Measurements from ENCODE around the gene DCTN4. TPM values are rescaled to one million over a fixed set of nuclear protein-coding genes. Genes with fewer than 3 reads are reported as not detected.

DCTN4 gene
- total RNA-seq, 2 experiments from 2014 or later: 31.7 to 49.0 TPM

- ATAC-seq (no peak), DNase-seq (no peak)
- peak overlapping the region; percentile 45 for H3K27ac Mint-ChIP-seq
- H3K36me3 Mint-ChIP-seq (ENCODE audit: low read depth): peaks cover 24% of the 10 kb centered on the region
- no peak overlapping the region for H3K4me3 Mint-ChIP-seq
- intact Hi-C loops (cut with DNase I, micrococcal nuclease): loop anchor here in 1 of 2 experiments (10.0 kb wide), 1 partner anchor 297 kb away; the partner anchor contains the start of gene TNIP1
- no peaks in the 10 kb centered on the region for H3K27me3 Mint-ChIP-seq
- peaks cover 76% of the 10 kb centered on the region for H3K4me1 Mint-ChIP-seq
- CTCF ChIA-PET: interaction anchor here (0.7 to 1.9 kb wide), 8 partner anchors 9 to 367 kb away, joined by 3 to 11 read pairs (median 4); partner anchors contain the start of genes DCTN4, IRGM, RBM22 and SMIM3
- POLR2A ChIA-PET: no interaction called here
- peaks cover 4% of the 10 kb centered on the region for H3K9me3 Mint-ChIP-seq (ENCODE audit: low read depth)
Measured at GRCh38 chr5:150787656-150788055, 28.8 kb upstream of the DCTN4 start.

- ATAC-seq: no peak
- DNase-seq: no peak
- Mint-ChIP-seq H3K4me1 (peaks cover 83% of the 10 kb centered on the region), H3K36me3 (ENCODE audit: low read depth) (peaks cover 30% of the 10 kb centered on the region), H3K27ac (peak overlapping the region; percentile 45), H3K4me3 (no peak overlapping the region), H3K27me3 (no peaks in the 10 kb centered on the region), H3K9me3 (ENCODE audit: low read depth) (peaks cover 4% of the 10 kb centered on the region)
- intact Hi-C loops (cut with DNase I, micrococcal nuclease): loop anchor here in 1 of 2 experiments (10.0 kb wide), 1 partner anchor 298 kb away; the partner anchor contains the start of gene TNIP1
- POLR2A ChIA-PET: no interaction called here
- CTCF ChIA-PET: interaction anchor here (0.7 to 1.9 kb wide), 10 partner anchors 8 to 368 kb away, joined by 3 to 11 read pairs (median 4); partner anchors contain the start of genes DCTN4, IRGM, RBM22 and SMIM3
Measured at GRCh38 chr5:150786876-150787275, 28.1 kb upstream of the DCTN4 start.

GRCh38 chr5:150785950-150786349 is 27.1 kb upstream of the DCTN4 start:
- ChIA-PET POLR2A (no interaction called here), CTCF (interaction anchor here (0.7 to 1.9 kb wide), 2 partner anchors 61 to 247 kb away, joined by 3 to 11 read pairs; partner anchors contain the start of gene IRGM)
- ATAC-seq (no peak), DNase-seq (no peak)
- Mint-ChIP-seq H3K27me3 (no peaks in the 10 kb centered on the region), H3K36me3 (ENCODE audit: low read depth) (peaks cover 32% of the 10 kb centered on the region), H3K27ac (peak overlapping the region; percentile 85), H3K9me3 (ENCODE audit: low read depth) (peaks cover 4% of the 10 kb centered on the region), H3K4me3 (no peak overlapping the region), H3K4me1 (peaks cover 87% of the 10 kb centered on the region)
- intact Hi-C loops (cut with DNase I, micrococcal nuclease): loop anchor here in 1 of 2 experiments (10.0 kb wide), 1 partner anchor 299 kb away; the partner anchor contains the start of gene TNIP1

GRCh38 chr5:150783422-150783928 is 24.7 kb upstream of the DCTN4 start:
- peak; percentile 79 for ATAC-seq
- Mint-ChIP-seq H3K36me3 (ENCODE audit: low read depth) (peaks cover 34% of the 10 kb centered on the region), H3K4me3 (peak overlapping the region; percentile 58), H3K27me3 (no peaks in the 10 kb centered on the region), H3K9me3 (ENCODE audit: low read depth) (peaks cover 4% of the 10 kb centered on the region), H3K27ac (peak overlapping the region; percentile 90), H3K4me1 (peaks cover 76% of the 10 kb centered on the region)
- ChIA-PET CTCF (interaction anchor here (0.5 to 7.0 kb wide), 18 partner anchors 9 to 342 kb away, joined by 3 to 44 read pairs (median 4); partner anchors contain the start of genes DCTN4, IRGM and RBM22), POLR2A (interaction anchor here (0.6 to 1.7 kb wide), 5 partner anchors 25 to 418 kb away, joined by 3 to 11 read pairs (median 6); partner anchors contain the start of genes DCTN4, IRGM and RBM22)
- intact Hi-C loops (cut with DNase I, micrococcal nuclease): loop anchor here (1.0 to 10.0 kb wide), 6 partner anchors 25 to 336 kb away; partner anchors contain the start of genes IRGM (in 2 of the 2), TNIP1 (in 2 of the 2) and RPS14 (in 1 of the 2)
- DNase-seq: peak; percentile 81

- ChIA-PET CTCF (interaction anchor here (0.6 to 7.0 kb wide), 13 partner anchors 9 to 357 kb away, joined by 3 to 44 read pairs (median 3); partner anchors contain the start of genes DCTN4, IRGM and RBM22), POLR2A (interaction anchor here (0.7 to 1.7 kb wide), 2 partner anchors 42 to 64 kb away, joined by 4 to 8 read pairs; partner anchors contain the start of gene IRGM)
- intact Hi-C loops (cut with DNase I, micrococcal nuclease): loop anchor here (1.0 to 10.0 kb wide), 6 partner anchors 25 to 336 kb away; partner anchors contain the start of genes IRGM (in 2 of the 2), TNIP1 (in 2 of the 2) and RPS14 (in 1 of the 2)
- no peak for DNase-seq
- ATAC-seq: no peak
- Mint-ChIP-seq H3K27me3 (no peaks in the 10 kb centered on the region), H3K4me3 (peak overlapping the region; percentile 58), H3K9me3 (ENCODE audit: low read depth) (peaks cover 4% of the 10 kb centered on the region), H3K36me3 (ENCODE audit: low read depth) (peaks cover 34% of the 10 kb centered on the region), H3K4me1 (peaks cover 75% of the 10 kb centered on the region), H3K27ac (peak overlapping the region; percentile 90)
Measured at GRCh38 chr5:150782850-150783249, 24.0 kb upstream of the DCTN4 start.

- Mint-ChIP-seq H3K27ac (peak overlapping the region; percentile 90), H3K9me3 (ENCODE audit: low read depth) (peaks cover 4% of the 10 kb centered on the region), H3K36me3 (ENCODE audit: low read depth) (peaks cover 34% of the 10 kb centered on the region), H3K4me3 (no peak overlapping the region), H3K27me3 (no peaks in the 10 kb centered on the region), H3K4me1 (peaks cover 71% of the 10 kb centered on the region)
- CTCF ChIA-PET: interaction anchor here (0.6 to 7.0 kb wide), 14 partner anchors 8 to 357 kb away, joined by 3 to 44 read pairs (median 4); partner anchors contain the start of genes DCTN4, IRGM and RBM22
- DNase-seq: no peak
- no peak for ATAC-seq
- intact Hi-C loops (cut with DNase I, micrococcal nuclease): loop anchor here (2.0 to 10.0 kb wide), 5 partner anchors 65 to 335 kb away; partner anchors contain the start of genes IRGM (in 2 of the 2), TNIP1 (in 2 of the 2) and RPS14 (in 1 of the 2)
- POLR2A ChIA-PET: interaction anchor here (0.7 kb wide), 1 partner anchor 41 kb away, joined by 4 read pairs; no protein-coding TSS in a partner anchor
Measured at GRCh38 chr5:150781706-150782614, 23.1 kb upstream of the DCTN4 start.

GRCh38 chr5:150780816-150781221 is 22.0 kb upstream of the DCTN4 start:
- DNase-seq (peak; percentile 32), ATAC-seq (no peak)
- Mint-ChIP-seq H3K36me3 (ENCODE audit: low read depth) (peaks cover 25% of the 10 kb centered on the region), H3K4me3 (peak overlapping the region; percentile 99), H3K9me3 (ENCODE audit: low read depth) (peaks cover 2% of the 10 kb centered on the region), H3K27me3 (no peaks in the 10 kb centered on the region), H3K4me1 (peaks cover 65% of the 10 kb centered on the region), H3K27ac (peak overlapping the region; percentile 90)
- ChIA-PET CTCF (interaction anchor here (0.6 to 7.0 kb wide), 11 partner anchors 10 to 334 kb away, joined by 3 to 44 read pairs (median 4); partner anchors contain the start of genes IRGM and RBM22), POLR2A (no interaction called here)
- intact Hi-C loops (cut with DNase I, micrococcal nuclease): loop anchor here in 1 of 2 experiments (5.0 to 10.0 kb wide), 3 partner anchors 66 to 334 kb away; partner anchors contain the start of genes IRGM, RPS14 and TNIP1

GRCh38 chr5:150780187-150780692 is 21.4 kb upstream of the DCTN4 start:
- peak; percentile 61 for DNase-seq
- Mint-ChIP-seq H3K9me3 (ENCODE audit: low read depth) (peaks cover 1% of the 10 kb centered on the region), H3K36me3 (ENCODE audit: low read depth) (peaks cover 21% of the 10 kb centered on the region), H3K27ac (peak overlapping the region; percentile 96), H3K4me3 (peak overlapping the region; percentile 99), H3K27me3 (no peaks in the 10 kb centered on the region), H3K4me1 (peaks cover 60% of the 10 kb centered on the region)
- CTCF ChIA-PET: interaction anchor here (0.5 to 7.0 kb wide), 10 partner anchors 10 to 160 kb away, joined by 3 to 44 read pairs (median 6); partner anchors contain the start of genes DCTN4, IRGM and RBM22
- POLR2A ChIA-PET: interaction anchor here (0.5 to 1.8 kb wide), 2 partner anchors 66 to 1300 kb away, joined by 4 to 7 read pairs; partner anchors contain the start of gene IRGM
- intact Hi-C loops (cut with DNase I, micrococcal nuclease): loop anchor here in 1 of 2 experiments (5.0 to 10.0 kb wide), 3 partner anchors 67 to 333 kb away; partner anchors contain the start of genes IRGM, RPS14 and TNIP1
- peak; percentile 14 for ATAC-seq

- H3K27me3 Mint-ChIP-seq: no peaks in the 10 kb centered on the region
- peak overlapping the region; percentile 96 for H3K27ac Mint-ChIP-seq
- peak overlapping the region; percentile 99 for H3K4me3 Mint-ChIP-seq
- POLR2A ChIA-PET: interaction anchor here (0.5 to 1.8 kb wide), 6 partner anchors 9 to 1299 kb away, joined by 3 to 7 read pairs (median 4); partner anchors contain the start of genes DCTN4 and IRGM
- CTCF ChIA-PET: interaction anchor here (0.5 to 7.0 kb wide), 19 partner anchors 7 to 426 kb away, joined by 3 to 44 read pairs (median 5); partner anchors contain the start of genes DCTN4, IRGM and RBM22
- intact Hi-C loops (cut with DNase I, micrococcal nuclease): loop anchor here (1.0 to 10.0 kb wide), 11 partner anchors 11 to 332 kb away; partner anchors contain the start of genes IRGM (in 1 of the 2), RBM22 (in 1 of the 2), RPS14 (in 1 of the 2) and TNIP1 (in 1 of the 2)
- no peak for ATAC-seq
- H3K4me1 Mint-ChIP-seq: peaks cover 55% of the 10 kb centered on the region
- no peak for DNase-seq
- H3K36me3 Mint-ChIP-seq (ENCODE audit: low read depth): peaks cover 19% of the 10 kb centered on the region
- no peaks in the 10 kb centered on the region for H3K9me3 Mint-ChIP-seq (ENCODE audit: low read depth)
Measured at GRCh38 chr5:150779397-150780186, 20.8 kb upstream of the DCTN4 start.
